Renal pelvis (tissue), 4 donors: ENCODE results near the gene UBE2M. TPM values are rescaled to one million over a fixed set of nuclear protein-coding genes. Genes with fewer than 3 reads are reported as not detected.
"Not testable (repeated sequence)": the region's sequence is repeated elsewhere in the genome, so short reads cannot be mapped to it uniquely, and the experiment has no call there.

Experiments
- DNase-seq: peaks from one replicate; pipeline ENCODE4 v3.0.0-alpha.2; 2013
- polyA plus RNA-seq, 3 donors: library from polyadenylated mRNA; unstranded; fragments of 120-200 nt; gene quantifications; one replicate each; pipeline ENCODE4 v1.2.1, GENCODE V29; 2013; ENCODE audit not compliant: insufficient read length in 3 of 3

UBE2M gene
- polyA plus RNA-seq, 3 donors = 90.2 to 109 (median 97.5) TPM

- DNase-seq = no peak
Observed at GRCh38 chr19:58516964-58517833, 41.2 kb downstream of the UBE2M start.

- no peak for DNase-seq
Observed at GRCh38 chr19:58516246-58516836, 42.1 kb downstream of the UBE2M start.

DNA sequence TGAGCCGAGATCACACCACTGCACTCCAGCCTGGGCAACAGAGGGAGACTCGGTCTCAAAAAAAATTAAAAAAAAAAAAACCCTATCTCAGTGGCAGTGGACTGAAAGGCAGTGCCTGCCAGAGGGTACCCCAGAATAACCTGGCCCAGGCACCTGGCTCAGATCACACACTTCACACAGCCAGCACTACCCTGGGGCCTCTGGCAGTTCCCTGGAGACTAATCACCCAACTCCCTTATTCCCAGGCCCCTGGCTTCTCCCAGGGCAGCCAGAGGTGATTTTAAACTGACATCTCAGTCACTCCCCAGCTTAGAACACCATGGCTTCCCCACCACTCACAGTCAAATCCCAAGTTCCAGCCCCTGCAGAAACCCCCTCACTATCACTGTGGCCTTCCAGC is 43.2 kb downstream of the UBE2M start:
- DNase-seq = no peak

DNA sequence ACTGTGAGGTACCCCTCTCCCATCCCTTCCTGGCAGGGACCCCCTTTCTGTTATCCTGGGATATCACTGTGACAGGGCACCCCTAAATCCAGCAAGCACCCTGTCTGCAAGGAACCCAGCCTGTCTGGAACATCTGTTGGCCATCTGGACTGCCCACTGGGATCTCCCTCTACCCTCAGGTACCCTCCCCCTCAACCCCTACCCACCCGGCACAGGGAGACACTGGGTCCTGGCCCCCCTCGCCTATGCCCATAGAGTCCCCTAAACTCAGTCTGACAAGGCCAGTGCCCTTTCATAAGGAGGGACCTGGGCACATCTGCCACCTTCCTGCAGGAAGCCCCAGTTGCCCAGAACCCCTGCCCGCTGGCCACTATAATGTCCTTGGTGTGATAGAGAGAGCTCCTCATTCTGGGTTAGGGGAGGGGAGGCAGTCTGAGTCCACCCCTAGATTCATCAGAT is 43.8 kb downstream of the UBE2M start:
- no peak for DNase-seq

DNA sequence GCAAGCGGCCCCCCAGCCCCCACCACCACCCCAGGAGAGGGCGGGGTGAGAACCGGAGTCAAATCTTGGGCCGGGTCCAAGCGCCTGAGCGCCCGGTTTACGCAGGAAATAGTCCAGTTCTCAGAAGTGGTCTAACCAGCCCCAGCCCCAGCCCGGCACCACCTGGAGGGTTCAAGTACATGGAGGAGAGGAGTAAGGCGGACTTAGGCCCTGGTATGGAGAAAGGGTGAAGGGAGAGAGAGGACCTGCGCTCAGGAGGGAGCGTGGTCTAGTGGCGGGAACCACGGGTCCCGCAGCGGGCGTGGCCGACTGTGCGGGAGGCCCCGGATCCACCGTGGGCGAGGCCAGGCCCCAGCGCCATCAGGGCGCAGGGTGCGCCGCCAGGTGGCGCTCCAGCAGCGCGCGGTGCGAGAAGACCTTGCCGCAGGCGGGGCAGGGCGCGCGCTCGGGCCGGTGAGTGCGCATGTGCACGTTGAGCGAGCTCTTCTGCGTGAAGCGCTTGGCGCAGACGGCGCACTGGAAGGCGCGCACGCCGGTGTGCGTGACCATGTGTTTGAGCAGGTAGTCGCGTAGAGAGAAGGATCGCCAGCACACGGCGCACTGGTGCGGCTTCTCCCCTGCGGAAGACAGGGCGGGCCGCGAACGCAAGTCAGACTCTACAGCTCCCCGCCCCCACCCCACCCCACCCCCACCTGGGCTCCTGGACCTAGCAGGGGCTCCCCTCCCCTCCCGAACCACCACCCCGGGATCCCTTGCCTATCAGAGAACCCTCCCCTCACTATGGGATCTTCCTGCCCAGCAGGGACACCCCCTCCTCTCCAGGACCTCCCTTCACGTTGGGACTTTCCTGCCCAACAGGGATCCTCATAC is 44.5 kb downstream of the UBE2M start:
- DNase-seq = peak; percentile 86

- DNase-seq = no peak
Observed at GRCh38 chr19:58513213-58513693, 45.2 kb downstream of the UBE2M start.

DNA sequence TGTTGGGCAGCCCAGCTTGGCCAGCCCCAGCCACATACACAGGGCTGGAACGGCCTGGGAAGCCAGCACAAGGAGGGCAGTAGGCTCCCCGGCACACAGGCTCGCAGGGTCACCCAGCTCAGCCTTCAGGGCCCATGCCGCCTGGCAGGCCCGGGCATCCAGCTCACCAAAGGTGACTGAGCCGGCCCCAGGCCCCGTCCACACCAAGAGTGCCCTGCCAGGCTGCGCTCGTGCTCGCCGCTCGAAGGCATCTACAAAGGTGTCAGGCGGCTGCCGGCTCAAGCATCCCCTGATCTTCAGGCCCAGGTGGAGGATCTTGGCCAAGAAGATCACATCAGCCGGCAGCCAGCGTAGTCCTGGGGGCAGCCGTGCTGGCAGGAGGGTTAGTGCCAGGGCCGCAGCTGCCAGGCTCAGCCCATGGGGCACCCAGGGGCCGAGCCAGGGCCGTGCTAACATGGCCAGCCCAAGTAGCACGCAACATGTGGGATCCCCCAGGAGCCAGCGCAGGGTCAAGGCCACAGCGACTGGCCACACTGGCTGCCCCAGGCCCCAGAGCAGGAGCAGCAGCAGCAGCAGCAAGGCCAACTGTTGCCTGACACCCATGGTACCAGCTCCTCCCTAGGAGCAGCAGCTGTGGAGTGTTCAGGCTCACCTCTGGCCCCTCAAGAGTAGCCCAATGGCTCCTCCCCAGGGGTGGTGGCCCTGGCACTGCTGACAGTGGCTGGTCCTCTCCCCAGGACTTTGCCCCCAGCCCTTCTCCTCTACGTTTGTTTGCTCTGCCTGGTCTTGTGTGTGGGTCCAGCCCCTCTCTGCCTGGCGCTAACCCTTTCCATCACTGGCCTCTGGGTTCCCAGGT is 46.8 kb downstream of the UBE2M start, which contains the start of gene SLC27A5:
Gene SLC27A5, minus strand, starts transcription at position 640 of the 856 bp plus-strand sequence. Its CDS starts 37 bp downstream, at position 603.
- no peak for DNase-seq

DNA sequence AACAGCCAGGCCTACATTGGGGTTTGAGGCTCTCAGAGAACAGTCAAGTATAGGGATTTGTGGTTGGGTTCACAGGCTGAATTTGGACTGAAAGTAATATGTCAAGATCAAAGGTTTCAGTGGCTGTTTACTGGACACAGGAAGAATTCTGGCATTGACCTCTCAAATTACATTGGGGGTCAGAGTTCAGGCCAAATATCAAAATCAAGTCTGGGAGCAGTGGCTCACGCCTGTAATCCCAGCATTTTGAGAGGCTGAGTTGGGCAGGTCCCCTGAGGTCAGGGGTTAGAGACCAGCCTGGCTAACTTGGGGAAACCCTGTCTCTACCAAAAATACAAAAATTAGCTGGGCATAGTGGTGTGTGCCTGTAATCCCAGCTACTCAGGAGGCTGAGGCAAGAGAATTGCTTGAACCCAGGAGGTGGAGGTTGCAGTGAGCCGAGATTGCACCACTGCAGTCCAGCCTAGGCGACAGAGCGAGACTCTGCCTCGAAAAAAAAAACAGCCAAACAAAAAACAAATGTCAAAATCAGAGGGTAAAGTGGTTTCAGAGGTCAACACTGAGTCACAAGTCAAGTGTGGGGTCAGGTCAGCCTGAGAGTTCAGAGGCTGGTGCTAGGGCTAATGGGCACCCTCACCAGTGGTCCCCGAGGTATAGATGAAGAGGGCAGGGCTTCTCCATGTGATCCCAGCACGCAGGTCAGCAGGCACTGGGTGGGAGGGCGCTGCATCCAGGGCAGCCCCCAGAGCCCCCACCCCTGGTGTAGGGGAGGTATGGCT is 48.1 kb downstream of the UBE2M start:
- no peak for DNase-seq

DNA sequence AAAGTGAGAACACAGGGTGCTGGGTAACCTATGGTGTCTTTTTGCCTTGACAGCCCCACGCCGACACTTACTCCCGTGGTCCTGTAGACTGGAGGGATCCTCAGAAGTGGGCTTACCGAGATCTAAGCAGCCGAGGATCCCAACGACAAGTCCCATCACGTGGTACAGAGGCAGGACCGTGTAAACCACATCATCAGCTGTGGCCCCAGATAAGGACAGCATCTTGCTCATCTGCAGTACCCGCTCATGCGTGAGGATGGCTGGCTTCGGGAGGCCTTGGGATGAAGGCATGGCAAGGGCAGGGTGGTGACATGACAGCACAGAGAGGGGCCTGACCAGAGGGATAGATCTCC is 48.7 kb downstream of the UBE2M start:
- no peak for DNase-seq

DNA sequence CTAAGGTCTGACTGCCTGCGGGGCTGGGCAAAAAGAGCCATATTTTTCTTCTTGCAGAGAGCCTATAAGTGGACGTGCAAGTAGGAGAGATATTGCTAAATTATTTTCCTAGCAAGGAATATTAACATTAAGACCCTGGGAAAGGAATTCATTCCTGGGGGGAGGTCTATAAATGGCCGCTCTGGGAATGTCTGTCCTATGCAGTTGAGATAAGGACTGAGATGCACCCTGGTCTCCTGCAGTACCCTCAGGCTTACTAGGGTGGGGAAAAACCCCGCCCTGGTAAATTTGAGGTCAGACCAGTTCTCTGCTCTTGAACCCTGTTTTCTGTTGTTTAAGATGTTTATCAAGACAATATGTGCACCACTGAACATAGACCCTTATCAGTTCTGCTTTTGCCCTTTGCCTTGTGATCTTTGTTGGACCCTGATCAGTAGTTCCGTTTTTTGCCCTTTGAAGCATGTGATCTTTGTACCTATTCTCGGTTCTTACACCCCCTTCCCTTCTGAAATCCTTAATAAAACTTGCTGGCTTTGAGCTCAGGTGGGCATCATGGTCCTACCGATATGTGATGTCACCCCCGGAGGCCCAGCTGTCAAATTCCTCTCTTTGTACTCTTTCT is 50.7 kb downstream of the UBE2M start:
- DNase-seq = not testable (repeated sequence)

Other genes starting within 250 kb of the UBE2M start
- 1 to 10 TPM; 3.8 to 4.1 (median 4.0) TPM for gene ZSCAN22, start 231.6 kb downstream of the UBE2M start, polyA plus RNA-seq
- gene A1BG, start 205.1 kb downstream of the UBE2M start, polyA plus RNA-seq = 1 to 10 TPM; 1.6 to 2.1 (median 2.0) TPM
- 1 to 10 TPM; 5.0 to 7.1 (median 5.5) TPM for gene ZNF497, start 195.9 kb downstream of the UBE2M start, polyA plus RNA-seq
- gene ZNF837, start 177.6 kb downstream of the UBE2M start, polyA plus RNA-seq = 1 to 10 TPM; 5.6 to 6.2 (median 5.8) TPM
- 1,000 to 10,000 TPM in 2 of 3 donors, 100 to 1,000 TPM in 1; 960 to 1,160 (median 1,095) TPM for gene RPS5, start 171.3 kb downstream of the UBE2M start, polyA plus RNA-seq
- gene RNF225, start 163.0 kb downstream of the UBE2M start, polyA plus RNA-seq = not detected
- gene ZNF584, start 150.0 kb downstream of the UBE2M start, polyA plus RNA-seq = 10 to 100 TPM; 13.2 to 16.5 (median 13.9) TPM
- gene ZNF132, start 118.5 kb downstream of the UBE2M start, polyA plus RNA-seq = 10 to 100 TPM; 13.6 to 16.7 (median 15.1) TPM
- 1 to 10 TPM; 7.2 to 7.6 (median 7.2) TPM for gene ZNF324B, start 107.0 kb downstream of the UBE2M start, polyA plus RNA-seq
- 10 to 100 TPM; 10.0 to 13.4 (median 11.0) TPM for gene ZNF324, start 91.5 kb downstream of the UBE2M start, polyA plus RNA-seq
- gene ZNF446, start 82.3 kb downstream of the UBE2M start, polyA plus RNA-seq = 10 to 100 TPM; 17.3 to 23.4 (median 19.3) TPM
- gene SLC27A5, start 46.6 kb downstream of the UBE2M start, polyA plus RNA-seq = 10 to 100 TPM; 13.3 to 13.8 (median 13.6) TPM
- gene ZBTB45, start 38.8 kb downstream of the UBE2M start, polyA plus RNA-seq = 10 to 100 TPM; 14.5 to 19.1 (median 16.1) TPM
- gene TRIM28, start 14.5 kb downstream of the UBE2M start, polyA plus RNA-seq = 100 to 1,000 TPM; 644 to 816 (median 758) TPM
- 100 to 1,000 TPM; 117 to 136 (median 126) TPM for gene CHMP2A, start 3.5 kb downstream of the UBE2M start, polyA plus RNA-seq
- 10 to 100 TPM; 31.0 to 59.2 (median 54.2) TPM for gene MZF1, start 14.7 kb upstream of the UBE2M start, polyA plus RNA-seq